Measurements from ENCODE around the gene WWTR1. TPM values are rescaled to one million over a fixed set of nuclear protein-coding genes. Genes with fewer than 3 reads are reported as not detected.

WWTR1 gene
- total and polyA plus RNA-seq, 2 donors (not counting 3 experiments of a cell fraction or from before 2014, with no cell fraction given): 210 to 341 TPM

DNA sequence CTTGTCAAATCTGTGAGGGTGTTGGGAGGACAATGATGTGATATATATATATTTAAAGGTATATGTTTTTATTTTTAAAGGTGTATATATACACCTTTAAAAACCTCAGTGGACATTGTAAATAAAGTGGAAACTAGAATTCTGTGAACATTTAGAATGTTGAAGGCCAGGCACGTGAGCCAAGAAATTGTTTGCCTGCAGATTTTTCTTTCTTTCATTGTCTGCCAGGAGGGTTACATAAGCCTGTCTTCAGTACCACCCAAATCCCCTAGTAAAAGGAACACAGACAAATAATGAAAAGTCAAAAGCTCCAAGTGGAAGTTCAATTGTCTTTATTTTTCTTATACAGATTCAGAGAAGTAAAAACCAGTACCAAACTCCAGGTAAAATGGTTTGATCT lies 140.9 kb downstream of the WWTR1 start:
- H3K9me1 ChIP-seq (replicated peaks; ENCODE audit: control insufficient read depth, extremely low read depth, insufficient read depth, low read length): no peaks in the 10 kb centered on the region
- H3K27me3 ChIP-seq (ENCODE audit: control insufficient read depth in 2 of 2, insufficient read depth in 2 of 2, low read length in 2 of 2): no peaks in the 10 kb centered on the region
- H3K9me3 ChIP-seq (replicated peaks; ENCODE audit: control insufficient read depth, insufficient read depth, low read length): no peaks in the 10 kb centered on the region
- no peak overlapping the region for H3K4me2 ChIP-seq (ENCODE audit: insufficient read depth, low read length)
- no peak overlapping the region for H3K4me3 ChIP-seq (replicated peaks in 1 of 3; ENCODE audit: insufficient read depth in 1 of 3, low read depth in 1 of 3, low read length in 3 of 3)
- dilution Hi-C loops (cut with MboI; ENCODE audit: extremely low pct_ligation_motif_present, low sequenced_read_pairs) (loop anchor here (25.0 kb wide), 1 partner anchor 220 kb away; no protein-coding TSS in a partner anchor), intact Hi-C loops (cut with micrococcal nuclease) (no loop called here)
- H3K36me3 ChIP-seq (ENCODE audit: control insufficient read depth in 2 of 2, extremely low read depth in 1 of 2, insufficient read depth in 2 of 2, low read length in 2 of 2): peaks cover 14 to 38% of the 10 kb centered on the region in 2 experiments
- DNase-seq (ENCODE audit: low read depth, low spot score): no peak
- H3K27ac ChIP-seq (ENCODE audit: insufficient read depth, low read depth, low read length): no peak overlapping the region
- no peaks in the 10 kb centered on the region for H4K20me1 ChIP-seq (replicated peaks; ENCODE audit: control insufficient read depth, extremely low read depth, insufficient read depth, low read length)
- no peak overlapping the region for H3K9ac ChIP-seq (replicated peaks; ENCODE audit: extremely low read depth, insufficient read depth, low read length)
- no peaks in the 10 kb centered on the region for H3K79me2 ChIP-seq (ENCODE audit: control insufficient read depth, insufficient read depth, low read length)
- no peak for FAIRE-seq
- no TSS peak for BruUV-seq (replicated peaks)
- ChIA-PET CTCF (interaction anchor here (0.6 to 1.4 kb wide), 5 partner anchors 10 to 254 kb away, joined by 3 to 4 read pairs (median 3); partner anchors contain the start of gene COMMD2), POLR2A (no interaction called here)
- no peak overlapping the region for H2AFZ ChIP-seq (ENCODE audit: low read depth, low read length)
- peaks cover 3% of the 10 kb centered on the region for H3K4me1 ChIP-seq (ENCODE audit: control insufficient read depth, extremely low read depth, insufficient read depth, low read length)
- TF ChIP-seq FOS (IDR thresholded peaks at IDR 0.05; ENCODE audit: borderline replicate concordance, insufficient read depth, low read length): no peak
- no peak for TF ChIP-seq POLR2A (IDR thresholded peaks at IDR 0.05; ENCODE audit: low read depth, low read length)
- no peak for TF ChIP-seq MYC (IDR thresholded peaks at IDR 0.05; ENCODE audit: low read depth, low read length)
- TF ChIP-seq, protein P1, sequence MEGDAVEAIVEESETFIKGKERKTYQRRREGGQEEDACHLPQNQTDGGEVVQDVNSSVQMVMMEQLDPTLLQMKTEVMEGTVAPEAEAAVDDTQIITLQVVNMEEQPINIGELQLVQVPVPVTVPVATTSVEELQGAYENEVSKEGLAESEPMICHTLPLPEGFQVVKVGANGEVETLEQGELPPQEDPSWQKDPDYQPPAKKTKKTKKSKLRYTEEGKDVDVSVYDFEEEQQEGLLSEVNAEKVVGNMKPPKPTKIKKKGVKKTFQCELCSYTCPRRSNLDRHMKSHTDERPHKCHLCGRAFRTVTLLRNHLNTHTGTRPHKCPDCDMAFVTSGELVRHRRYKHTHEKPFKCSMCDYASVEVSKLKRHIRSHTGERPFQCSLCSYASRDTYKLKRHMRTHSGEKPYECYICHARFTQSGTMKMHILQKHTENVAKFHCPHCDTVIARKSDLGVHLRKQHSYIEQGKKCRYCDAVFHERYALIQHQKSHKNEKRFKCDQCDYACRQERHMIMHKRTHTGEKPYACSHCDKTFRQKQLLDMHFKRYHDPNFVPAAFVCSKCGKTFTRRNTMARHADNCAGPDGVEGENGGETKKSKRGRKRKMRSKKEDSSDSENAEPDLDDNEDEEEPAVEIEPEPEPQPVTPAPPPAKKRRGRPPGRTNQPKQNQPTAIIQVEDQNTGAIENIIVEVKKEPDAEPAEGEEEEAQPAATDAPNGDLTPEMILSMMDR (IDR thresholded peaks at IDR 0.05; ENCODE audit: extremely low read depth in 1 of 2, insufficient read depth in 1 of 2, low read depth in 1 of 2, low read length in 2 of 2): no peak
- no peak for TF ChIP-seq EZH2 (IDR thresholded peaks at IDR 0.05; ENCODE audit: borderline replicate concordance, low read depth, low read length, severe bottlenecking)
- TF ChIP-seq GATA2 (IDR thresholded peaks at IDR 0.05; ENCODE audit: insufficient read depth, insufficient read length, low read depth, low read length): no peak
- no peak for TF ChIP-seq POLR2AphosphoS5 (IDR thresholded peaks at IDR 0.05; ENCODE audit: insufficient read depth, low read depth, low read length)
- TF ChIP-seq, protein P2, sequence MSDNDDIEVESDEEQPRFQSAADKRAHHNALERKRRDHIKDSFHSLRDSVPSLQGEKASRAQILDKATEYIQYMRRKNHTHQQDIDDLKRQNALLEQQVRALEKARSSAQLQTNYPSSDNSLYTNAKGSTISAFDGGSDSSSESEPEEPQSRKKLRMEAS (IDR thresholded peaks at IDR 0.05; ENCODE audit: insufficient read depth, insufficient read length): no peak
- TF ChIP-seq JUN (IDR thresholded peaks at IDR 0.05; ENCODE audit: borderline replicate concordance, insufficient read depth, insufficient read length, low read depth): no peak
